WTC11 (cell line): Measurements from ENCODE around the gene DKC1.

Experiments used
- CREB1 ChIP-seq: sonication (generic); formaldehyde crosslinking; IDR thresholded peaks from 2 replicates; pipeline ENCODE4 v1.8.0; 2023; ENCODE audit warnings: mild to moderate bottlenecking, missing genetic modification reagents
- CTCF ChIP-seq: fragments of 200-600 bp; IDR thresholded peaks from 2 replicates; pipeline ENCODE4 v1.8.0; 2022; ENCODE audit warnings: antibody characterized with exemption
- ETV6 ChIP-seq: sonication (generic); formaldehyde crosslinking; IDR thresholded peaks from 2 replicates; pipeline ENCODE4 v1.8.1; 2022; ENCODE audit warnings: mild to moderate bottlenecking, missing genetic modification reagents
- KAT7 ChIP-seq: sonication (generic); formaldehyde crosslinking; IDR thresholded peaks from 2 replicates; pipeline ENCODE4 v1.8.1; 2023; ENCODE audit warnings: missing genetic modification reagents, mild to moderate bottlenecking, borderline replicate concordance
- MAX ChIP-seq: sonication (generic); formaldehyde crosslinking; IDR thresholded peaks from 2 replicates; pipeline ENCODE4 v1.8.0; 2022; ENCODE audit warnings: mild to moderate bottlenecking, missing genetic modification reagents
- NFYB ChIP-seq: sonication (generic); formaldehyde crosslinking; conservative IDR thresholded peaks from 2 replicates; pipeline ENCODE4 v1.8.0; 2022; ENCODE audit warnings: low read depth, missing genetic modification reagents
- ZBTB43 ChIP-seq: sonication (generic); formaldehyde crosslinking; IDR thresholded peaks from 2 replicates; pipeline ENCODE4 v1.8.1; 2023; ENCODE audit warnings: mild to moderate bottlenecking, missing genetic modification reagents

GRCh38 chrX:154762537-154763296 lies at the start of gene DKC1:
- no peak for TF ChIP-seq ZBTB43 (CRISPR knock-in tag)
- no peak for TF ChIP-seq CTCF
- no peak for TF ChIP-seq NFYB (CRISPR knock-in tag)
- TF ChIP-seq KAT7 (CRISPR knock-in tag), result no peak
- TF ChIP-seq ETV6 (CRISPR knock-in tag), result no peak
- TF ChIP-seq CREB1, result no peak
- peak; percentile 80 for TF ChIP-seq MAX (CRISPR knock-in tag)
